Kidney epithelial cell (primary cell): ENCODE measurements around the gene ABCC6. TPM values are rescaled to one million over a fixed set of nuclear protein-coding genes. Genes with fewer than 3 reads are reported as not detected.
A peak's percentile ranks its signal among the peaks of the same experiment; 100 is the strongest.
"Not testable (repeated sequence)": the region's sequence is repeated elsewhere in the genome, so short reads cannot be mapped to it uniquely, and the experiment has no call there.

Experiments used
- DNase-seq: peaks from one replicate; pipeline ENCODE4 v3.0.0-alpha.2; 2010; ENCODE audit warnings: low read depth
- H3K27me3 ChIP-seq: 2 replicates; pipeline ENCODE4 v1.6.0; 2011; ENCODE audit warnings: low read length; ENCODE audit not compliant: control insufficient read depth, insufficient read depth
- H3K36me3 ChIP-seq: 2 replicates; pipeline ENCODE4 v1.5.1; 2011; ENCODE audit warnings: low read length; ENCODE audit not compliant: control insufficient read depth, insufficient read depth
- H3K4me3 ChIP-seq: 2 replicates; pipeline ENCODE4 v1.5.1; 2011; ENCODE audit warnings: low read depth, mild to moderate bottlenecking, control low read depth, low read length
- total RNA-seq: library from RNA; depleted of rRNA; stranded (reverse); fragments of >200 nt; gene quantifications from 2 replicates; pipeline ENCODE4 v1.2.3, GENCODE V29; 2015
- TF ChIP-seq, protein P1 (sequence below): IDR thresholded peaks from 2 replicates; pipeline ENCODE4 v1.5.1; 2011; ENCODE audit warnings: mild to moderate bottlenecking, moderate library complexity, low read length, control low read depth, inconsistent platforms; ENCODE audit not compliant: insufficient read depth, poor library complexity, severe bottlenecking

Gene ABCC6
- total RNA-seq, 1 donor from 2014 or later: 1.5 TPM

DNA sequence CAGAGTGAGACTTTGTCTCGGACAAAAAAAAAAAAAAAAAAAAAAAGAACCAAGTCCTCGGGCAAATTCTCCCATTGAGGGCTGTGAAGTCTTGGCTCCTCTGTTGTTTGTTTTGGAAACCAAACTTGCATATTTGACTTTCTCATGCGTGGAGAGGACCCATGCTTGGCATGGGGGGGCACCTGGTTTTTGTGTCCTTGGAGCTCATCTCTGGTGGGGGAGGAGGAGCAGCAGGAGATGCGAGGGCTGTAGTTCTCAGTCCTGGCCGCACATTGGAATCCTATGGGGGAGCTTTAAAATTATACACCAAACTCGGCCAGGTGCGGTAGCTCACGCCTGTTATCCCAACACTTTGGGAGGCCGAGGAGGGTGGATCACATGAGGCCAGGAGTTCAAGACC lies 74.5 kb downstream of the ABCC6 start:
- TF ChIP-seq, protein P1, sequence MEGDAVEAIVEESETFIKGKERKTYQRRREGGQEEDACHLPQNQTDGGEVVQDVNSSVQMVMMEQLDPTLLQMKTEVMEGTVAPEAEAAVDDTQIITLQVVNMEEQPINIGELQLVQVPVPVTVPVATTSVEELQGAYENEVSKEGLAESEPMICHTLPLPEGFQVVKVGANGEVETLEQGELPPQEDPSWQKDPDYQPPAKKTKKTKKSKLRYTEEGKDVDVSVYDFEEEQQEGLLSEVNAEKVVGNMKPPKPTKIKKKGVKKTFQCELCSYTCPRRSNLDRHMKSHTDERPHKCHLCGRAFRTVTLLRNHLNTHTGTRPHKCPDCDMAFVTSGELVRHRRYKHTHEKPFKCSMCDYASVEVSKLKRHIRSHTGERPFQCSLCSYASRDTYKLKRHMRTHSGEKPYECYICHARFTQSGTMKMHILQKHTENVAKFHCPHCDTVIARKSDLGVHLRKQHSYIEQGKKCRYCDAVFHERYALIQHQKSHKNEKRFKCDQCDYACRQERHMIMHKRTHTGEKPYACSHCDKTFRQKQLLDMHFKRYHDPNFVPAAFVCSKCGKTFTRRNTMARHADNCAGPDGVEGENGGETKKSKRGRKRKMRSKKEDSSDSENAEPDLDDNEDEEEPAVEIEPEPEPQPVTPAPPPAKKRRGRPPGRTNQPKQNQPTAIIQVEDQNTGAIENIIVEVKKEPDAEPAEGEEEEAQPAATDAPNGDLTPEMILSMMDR: no peak
- Histone ChIP-seq H3K36me3 (no peaks in the 10 kb centered on the region), H3K4me3 (no peak overlapping the region), H3K27me3 (no peaks in the 10 kb centered on the region)
- DNase-seq: peak; percentile 39

DNA sequence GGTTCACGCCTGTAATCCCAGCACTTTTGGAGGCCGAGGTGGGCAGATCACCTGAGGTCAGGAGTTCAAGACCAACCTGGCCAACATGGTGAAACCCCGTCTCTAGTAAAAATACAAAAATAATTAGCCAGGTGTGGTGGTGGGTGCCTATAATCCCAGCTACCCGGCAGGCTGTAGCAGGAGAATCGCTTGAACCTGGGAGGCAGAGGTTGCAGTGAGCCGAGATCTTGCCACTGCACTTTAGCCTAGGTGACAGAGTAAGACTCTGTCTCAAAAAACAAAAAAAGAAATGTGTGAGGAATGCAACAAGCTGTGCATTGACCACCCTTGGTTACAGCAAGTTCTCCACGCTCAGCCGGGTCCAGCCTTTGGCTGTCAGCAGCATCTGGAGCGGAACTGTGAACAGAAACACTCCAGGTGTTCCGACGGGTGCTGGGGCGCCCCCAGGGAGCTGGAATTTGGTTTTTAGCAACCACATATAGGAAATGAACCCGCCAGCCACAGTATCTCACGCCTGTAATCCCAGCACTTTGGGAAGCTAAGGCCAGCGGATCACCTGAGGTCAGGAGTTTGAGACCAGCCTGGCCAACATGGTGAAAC lies 75.2 kb downstream of the ABCC6 start:
- DNase-seq, H3K4me3 ChIP-seq, H3K27me3 ChIP-seq, H3K36me3 ChIP-seq: not testable (repeated sequence)

DNA sequence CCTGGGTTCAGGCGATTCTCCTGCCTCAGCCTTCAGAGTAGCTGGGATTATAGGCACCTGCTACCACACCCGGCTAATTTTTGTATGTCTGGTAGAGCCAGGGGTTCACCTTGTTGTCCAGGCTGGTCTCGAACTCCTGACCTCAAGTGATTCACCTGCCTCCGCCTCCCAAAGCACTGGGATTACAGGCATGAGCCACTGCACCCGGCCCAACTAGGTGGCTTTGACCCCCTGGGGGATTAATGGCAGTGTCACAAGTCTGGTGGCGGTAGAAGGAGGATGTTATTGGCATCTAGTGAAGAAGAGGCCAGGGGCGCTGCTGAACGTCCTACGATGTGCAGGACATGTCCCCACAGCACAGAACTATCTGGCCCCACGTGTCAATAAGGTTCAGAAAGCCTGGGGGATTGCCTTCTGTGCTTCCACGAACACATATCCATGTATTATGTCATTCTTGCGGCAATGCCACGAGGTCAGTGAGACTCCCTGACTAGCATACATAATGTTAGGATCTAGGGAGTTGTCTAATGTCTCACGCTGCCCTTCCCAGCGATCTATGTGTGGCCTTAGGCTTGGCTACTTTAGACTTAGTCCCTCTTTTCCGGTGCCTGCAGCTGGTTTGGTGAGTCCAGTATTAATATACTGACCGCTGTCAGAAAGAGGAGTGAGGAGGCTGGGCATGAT lies 75.8 kb downstream of the ABCC6 start:
- TF ChIP-seq, protein P1: no peak
- Histone ChIP-seq H3K4me3 (no peak overlapping the region), H3K36me3 (no peaks in the 10 kb centered on the region), H3K27me3 (no peaks in the 10 kb centered on the region)
- DNase-seq: no peak

DNA sequence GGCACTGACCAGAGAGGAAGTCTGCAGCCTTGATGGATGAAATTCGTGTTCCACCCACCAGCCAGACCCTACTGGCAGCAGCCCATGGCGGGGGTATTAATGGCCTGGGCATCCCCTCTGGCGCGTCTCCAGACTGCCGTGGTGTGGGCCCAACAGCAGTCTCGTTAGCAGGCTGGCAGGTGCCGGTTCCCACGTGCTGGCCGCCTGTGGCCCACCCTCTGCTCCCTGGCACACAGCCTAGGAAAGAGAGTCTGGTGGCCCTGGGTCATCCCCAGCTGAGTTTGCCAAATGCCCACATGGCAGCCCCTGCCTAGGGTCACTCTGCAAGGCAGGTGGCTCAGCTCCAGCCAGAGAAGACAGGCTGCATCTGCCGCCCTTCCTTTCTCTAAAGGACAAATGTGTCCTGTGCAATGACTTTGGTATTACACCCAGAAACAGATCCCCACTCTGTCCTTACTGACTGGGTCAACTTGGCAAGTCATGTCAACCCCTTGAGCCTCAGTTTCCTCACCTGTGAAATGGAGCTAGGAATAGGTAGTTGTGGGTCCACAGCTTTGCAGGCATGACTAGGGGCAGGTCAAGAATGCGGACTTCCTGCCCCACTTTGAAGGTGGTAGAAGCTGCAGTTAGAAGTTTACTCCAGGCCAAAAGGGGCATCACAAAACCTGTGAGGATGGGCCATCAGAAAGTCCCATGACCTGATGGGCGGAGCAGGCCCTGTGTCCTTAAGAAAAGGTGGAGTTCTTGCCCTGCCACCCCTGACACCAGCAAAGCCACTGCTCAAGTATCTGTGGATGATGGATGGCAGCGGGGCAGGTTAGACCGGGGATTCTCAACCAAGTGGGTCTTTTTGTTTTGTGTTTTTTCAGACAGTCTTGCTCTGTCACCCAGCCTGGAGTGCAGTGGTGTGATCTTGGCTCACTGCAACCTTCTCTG lies 76.6 kb downstream of the ABCC6 start:
- peaks cover 1% of the 10 kb centered on the region for H3K36me3 ChIP-seq
- TF ChIP-seq, protein P1: no peak
- H3K27me3 ChIP-seq: no peaks in the 10 kb centered on the region
- DNase-seq: no peak
- H3K4me3 ChIP-seq: no peak overlapping the region

DNA sequence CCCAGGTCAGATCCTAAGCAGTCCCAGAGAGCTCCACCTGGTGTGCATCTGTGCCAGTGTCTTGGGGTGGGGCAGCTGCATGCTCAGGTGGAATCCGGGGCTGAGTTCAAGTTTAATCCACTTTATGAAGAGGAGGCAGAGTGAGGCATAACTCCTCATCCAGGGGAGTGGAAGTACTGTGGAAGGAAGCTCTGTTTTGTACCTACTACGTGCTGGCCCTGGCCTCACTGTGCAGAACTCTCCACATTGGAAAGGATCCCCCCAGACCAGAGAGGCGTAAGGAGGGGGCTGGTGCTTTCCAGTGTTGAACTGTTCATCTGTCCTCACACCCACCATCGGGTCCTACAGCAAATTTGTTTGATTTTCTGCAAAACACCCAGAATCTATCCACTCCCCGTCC lies 78.0 kb downstream of the ABCC6 start:
- Histone ChIP-seq H3K36me3 (peaks cover 1% of the 10 kb centered on the region), H3K4me3 (no peak overlapping the region), H3K27me3 (no peaks in the 10 kb centered on the region)
- no peak for DNase-seq
- TF ChIP-seq, protein P1: no peak

DNA sequence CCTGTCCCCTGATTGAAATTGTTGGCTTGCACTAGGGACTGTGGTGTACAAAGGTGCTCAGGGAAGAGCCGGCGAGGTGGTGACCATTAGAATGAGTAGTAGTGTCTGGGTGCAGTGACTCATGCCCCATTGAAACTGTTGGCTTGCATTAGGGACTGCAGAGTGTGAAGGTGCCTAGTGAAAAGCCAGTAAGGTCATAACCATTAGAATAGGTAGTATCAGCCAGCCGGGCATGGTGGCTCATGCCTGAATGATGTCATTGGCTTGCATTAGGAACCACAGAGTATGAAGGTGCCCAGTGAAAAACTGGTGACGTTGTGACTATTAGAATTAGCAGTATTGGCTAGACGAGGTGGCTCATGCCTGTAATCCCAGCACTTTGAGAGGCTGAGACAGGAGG lies 78.9 kb downstream of the ABCC6 start:
- Histone ChIP-seq H3K27me3 (no peaks in the 10 kb centered on the region), H3K4me3 (no peak overlapping the region), H3K36me3 (peaks cover 1% of the 10 kb centered on the region)
- peak; percentile 57 for DNase-seq
- TF ChIP-seq, protein P1: no peak
